Lung (tissue), 12 donors: ENCODE measurements around the gene ADH1A. TPM values are rescaled to one million over a fixed set of nuclear protein-coding genes. Genes with fewer than 3 reads are reported as not detected.

ENCODE experiments used
- ATAC-seq: fragments of 200-7000 bp; cut with Tn5 transposase; one replicate; pipeline ENCODE4 v1.9.1; 2020; ENCODE audit warnings: moderate number of reproducible peaks; ENCODE audit not compliant: insufficient read depth, low FRiP score
- DNase-seq, 3 donors: peaks; one replicate each; pipeline ENCODE4 v3.0.0-alpha.2; 2013 to 2017
- H3K27ac ChIP-seq, 2 donors: one replicate each; pipeline ENCODE4 v1.5.1; 2013; ENCODE audit warnings: mild to moderate bottlenecking in 2 of 2, moderate library complexity in 2 of 2, control low read depth in 1 of 2, inconsistent platforms in 1 of 2, low read depth in 1 of 2, low read length in 1 of 2
- H3K27me3 ChIP-seq, 3 donors: one replicate each; pipeline ENCODE4 v1.5.1; 2013; ENCODE audit warnings: low read length in 2 of 3; ENCODE audit not compliant: control insufficient read depth in 3 of 3, insufficient read depth in 3 of 3
- H3K36me3 ChIP-seq, 4 donors: one replicate each; pipeline ENCODE4 v1.5.1; 2013; ENCODE audit warnings: low read length in 4 of 4, mild to moderate bottlenecking in 1 of 4, moderate library complexity in 1 of 4; ENCODE audit not compliant: control insufficient read depth in 4 of 4, insufficient read depth in 4 of 4
- H3K4me1 ChIP-seq, 5 donors: one replicate each; pipeline ENCODE4 v1.5.1; 2013; ENCODE audit warnings: low read length in 5 of 5, mild to moderate bottlenecking in 2 of 5, moderate library complexity in 1 of 5; ENCODE audit not compliant: control insufficient read depth in 5 of 5, insufficient read depth in 5 of 5
- H3K4me3 ChIP-seq: one replicate; pipeline ENCODE4 v1.5.1; 2013; ENCODE audit warnings: mild to moderate bottlenecking, control low read depth, moderate library complexity
- H3K9ac ChIP-seq, 2 donors: one replicate each; pipeline ENCODE4 v1.5.1; 2013; ENCODE audit warnings: low read length in 2 of 2, control low read depth in 1 of 2; ENCODE audit not compliant: insufficient read depth in 1 of 2
- H3K9me3 ChIP-seq, 4 donors: one replicate each; pipeline ENCODE4 v1.5.1; 2013; ENCODE audit warnings: low read length in 3 of 4, mild to moderate bottlenecking in 1 of 4, moderate library complexity in 1 of 4; ENCODE audit not compliant: control insufficient read depth in 4 of 4, insufficient read depth in 3 of 4
- WGBS, 2 donors: extraction: QIAGEN DNeasy Blood & Tissue Kit; methylation state at CpG; one replicate each; pipeline ENCODE4 v1.1.7; 2013; 5-methylcytosine and 5-hydroxymethylcytosine counted together
- polyA plus RNA-seq, 2 donors: library from polyadenylated mRNA; stranded (reverse); fragments of 200-250 nt; gene quantifications; one replicate each; pipeline ENCODE4 v1.2.1, GENCODE V29; 2013
- total RNA-seq, 2 donors: library from RNA; depleted of rRNA in 1 of 2; stranded (reverse); fragments of >200 nt in 1 of 2; gene quantifications; one replicate each; pipeline ENCODE4 v1.2.1, GENCODE V29; 2014 to 2021
- TF ChIP-seq, protein P1 (sequence below): IDR thresholded peaks from 2 replicates; pipeline ENCODE4 v1.5.1; 2012; ENCODE audit warnings: mild to moderate bottlenecking; ENCODE audit errors: control extremely low read depth, extremely low read depth
- donor health status: control.
- donor health status: control.
- donor health status: Bipolar disorder and iron deficiency.
- donor health status: healthy.
- donor health status: DM: yes; HTN: yes; CAD: no.

The ADH1A gene
- total and polyA plus RNA-seq, 4 donors: 0.06 to 1.4 (median 0.23) TPM; not detected in 1

DNA sequence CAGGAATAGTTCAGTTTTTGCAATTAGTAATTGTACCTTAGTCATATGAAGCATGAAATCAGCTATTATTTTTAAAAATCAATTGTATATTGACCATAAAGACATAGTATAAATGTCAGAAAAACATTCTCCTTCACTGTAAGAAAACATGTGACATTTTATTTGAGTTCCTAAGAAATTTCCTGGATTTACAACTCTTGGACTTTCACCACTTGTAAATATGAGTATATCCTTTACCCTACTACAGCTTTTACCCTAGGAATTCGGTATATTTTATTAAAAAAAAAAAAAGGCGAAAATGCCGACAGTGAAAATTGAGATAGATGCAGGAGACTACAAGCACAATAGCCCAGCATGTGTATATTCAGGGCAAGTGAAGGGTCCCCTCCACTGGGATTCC is 14.9 kb downstream of the ADH1A start:
- Histone ChIP-seq H3K27me3 (no peaks in the 10 kb centered on the region), H3K9ac (no peak overlapping the region), H3K4me3 (no peak overlapping the region), H3K4me1 (peaks cover 0 to 29% (median 3%) of the 10 kb centered on the region in 5 donors), H3K9me3 (no peaks in the 10 kb centered on the region), H3K36me3 (no peaks in the 10 kb centered on the region), H3K27ac (no peak overlapping the region)
- 86 to 88% methylated on average over 3 of the region's 3 CpGs for WGBS, 2 donors
- TF ChIP-seq, protein P1, sequence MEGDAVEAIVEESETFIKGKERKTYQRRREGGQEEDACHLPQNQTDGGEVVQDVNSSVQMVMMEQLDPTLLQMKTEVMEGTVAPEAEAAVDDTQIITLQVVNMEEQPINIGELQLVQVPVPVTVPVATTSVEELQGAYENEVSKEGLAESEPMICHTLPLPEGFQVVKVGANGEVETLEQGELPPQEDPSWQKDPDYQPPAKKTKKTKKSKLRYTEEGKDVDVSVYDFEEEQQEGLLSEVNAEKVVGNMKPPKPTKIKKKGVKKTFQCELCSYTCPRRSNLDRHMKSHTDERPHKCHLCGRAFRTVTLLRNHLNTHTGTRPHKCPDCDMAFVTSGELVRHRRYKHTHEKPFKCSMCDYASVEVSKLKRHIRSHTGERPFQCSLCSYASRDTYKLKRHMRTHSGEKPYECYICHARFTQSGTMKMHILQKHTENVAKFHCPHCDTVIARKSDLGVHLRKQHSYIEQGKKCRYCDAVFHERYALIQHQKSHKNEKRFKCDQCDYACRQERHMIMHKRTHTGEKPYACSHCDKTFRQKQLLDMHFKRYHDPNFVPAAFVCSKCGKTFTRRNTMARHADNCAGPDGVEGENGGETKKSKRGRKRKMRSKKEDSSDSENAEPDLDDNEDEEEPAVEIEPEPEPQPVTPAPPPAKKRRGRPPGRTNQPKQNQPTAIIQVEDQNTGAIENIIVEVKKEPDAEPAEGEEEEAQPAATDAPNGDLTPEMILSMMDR: no peak
- ATAC-seq (no peak), DNase-seq (no peak)

- no peaks in the 10 kb centered on the region for H3K27me3 ChIP-seq
- WGBS, 2 donors: 92 to 93% methylated on average over 5 of the region's 5 CpGs
Observed at GRCh38 chr4:99275050-99275449, 15.7 kb downstream of the ADH1A start.

DNA sequence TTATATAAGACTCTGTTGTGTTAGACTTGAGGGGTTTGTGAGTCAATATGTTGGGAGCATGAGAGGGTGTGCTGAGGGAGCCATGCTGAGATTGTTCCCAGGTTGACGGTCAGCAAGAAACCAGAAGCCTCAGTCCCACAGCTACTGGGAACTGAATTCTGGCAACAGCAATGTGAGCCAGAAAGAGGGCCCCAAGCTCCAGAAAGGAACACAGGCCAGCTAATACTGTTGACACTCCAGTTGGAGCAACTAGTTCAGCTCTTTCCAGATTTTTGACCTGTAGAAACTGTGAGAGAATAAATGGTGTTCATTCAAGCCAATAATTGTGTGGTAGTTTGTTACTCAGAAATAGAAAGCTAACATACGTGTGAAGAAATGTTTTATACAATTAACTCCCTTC is 17.1 kb downstream of the ADH1A start:
- ATAC-seq (no peak), DNase-seq (no peak)
- 75 to 83% methylated on average over 2 of the region's 2 CpGs for WGBS, 2 donors
- Histone ChIP-seq H3K4me3 (no peak overlapping the region), H3K27ac (no peak overlapping the region), H3K4me1 (peaks cover 0 to 22% (median 3%) of the 10 kb centered on the region in 5 donors), H3K36me3 (no peaks in the 10 kb centered on the region), H3K27me3 (no peaks in the 10 kb centered on the region), H3K9me3 (no peaks in the 10 kb centered on the region), H3K9ac (no peak overlapping the region)
- TF ChIP-seq, protein P1: no peak

More at GRCh38 chr4:99275050-99275449, 15.7 kb downstream of the ADH1A start:
- no peak for ATAC-seq
- DNase-seq: no peak
- Histone ChIP-seq H3K36me3 (no peaks in the 10 kb centered on the region), H3K9me3 (no peaks in the 10 kb centered on the region), H3K27ac (no peak overlapping the region), H3K9ac (no peak overlapping the region), H3K4me3 (no peak overlapping the region), H3K4me1 (peaks cover 0 to 29% (median 3%) of the 10 kb centered on the region in 5 donors)
- TF ChIP-seq, protein P1: no peak

GRCh38 chr4:99264927-99265326 is 25.9 kb downstream of the ADH1A start:
- H3K9me3 ChIP-seq: peaks cover 0 to 4% (median 0%) of the 10 kb centered on the region in 4 donors
- H3K27ac ChIP-seq: no peak overlapping the region
- TF ChIP-seq, protein P1: no peak
- DNase-seq (peak in 1 of 3 donors; percentile 45), ATAC-seq (no peak)
- no peak overlapping the region for H3K9ac ChIP-seq
- H3K4me3 ChIP-seq: no peak overlapping the region
- H3K4me1 ChIP-seq: peaks cover 0 to 6% (median 0%) of the 10 kb centered on the region in 5 donors
- H3K36me3 ChIP-seq: peaks cover 0 to 6% (median 0%) of the 10 kb centered on the region in 4 donors
- H3K27me3 ChIP-seq: no peaks in the 10 kb centered on the region
